Uterus (tissue), 2 donors: ENCODE data around the gene IL4R.

ENCODE experiments used
- CTCF ChIP-seq, 4 experiments: fragments of 200-600 bp in 2 of 4; fragments of 450-650 bp in 2 of 4; sonication (generic) in 2 of 4; IDR thresholded peaks; one replicate each; pipeline ENCODE4 v1.5.1; 2016 to 2019; ENCODE audit warnings: antibody characterized with exemption in 4 of 4, mild to moderate bottlenecking in 2 of 4, moderate library complexity in 1 of 4
- POLR2A ChIP-seq, 2 donors: fragments of 450-650 bp; IDR thresholded peaks; one replicate each; pipeline ENCODE4 v1.6.1; 2016; ENCODE audit warnings: antibody characterized with exemption in 2 of 2, mild to moderate bottlenecking in 1 of 2, moderate library complexity in 1 of 2

GRCh38 chr16:27291106-27291505 lies 22.7 kb upstream of the IL4R start:
- no peak for TF ChIP-seq CTCF (IDR thresholded peaks at IDR 0.05)
- TF ChIP-seq POLR2A (IDR thresholded peaks at IDR 0.05), result no peak
